ENCODE measurements around the gene DNAJC10. TPM values are rescaled to one million over a fixed set of nuclear protein-coding genes. Genes with fewer than 3 reads are reported as not detected.

DNAJC10 gene
- total and polyA plus RNA-seq, 2 of the 4 experiments (the other 2 are of a cell fraction): 34.6 to 53.2 TPM

DNA sequence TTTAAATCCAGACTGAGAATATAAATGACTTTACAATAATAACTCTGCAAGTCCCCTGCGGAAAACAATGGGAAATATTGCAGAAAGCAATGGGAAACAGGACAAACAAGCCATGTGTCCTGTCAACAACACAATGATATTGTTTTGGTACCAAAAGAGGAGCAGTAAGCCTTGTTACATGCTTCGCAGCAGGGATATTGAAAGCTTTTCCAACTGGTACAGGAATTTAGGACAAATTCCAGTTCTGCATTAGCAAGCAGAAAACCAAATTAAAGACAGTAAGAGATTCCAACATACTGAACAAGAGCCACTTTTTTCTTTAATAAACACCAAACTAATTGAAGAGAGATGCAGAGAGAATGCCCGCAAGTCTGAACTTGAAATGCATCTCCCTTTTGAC, 120.4 kb downstream of the DNAJC10 start:
- no peak overlapping the region for H2BK15ac ChIP-seq (ENCODE audit: low read depth, low read length)
- no peaks in the 10 kb centered on the region for H3K36me3 ChIP-seq (ENCODE audit: control insufficient read depth, insufficient read depth, low read length)
- no peak overlapping the region for H3K27ac ChIP-seq (ENCODE audit: insufficient read depth, low read length)
- H2AK9ac ChIP-seq (replicated peaks; ENCODE audit: low read depth, low read length, poor library complexity): no peak overlapping the region
- H4K20me1 ChIP-seq (ENCODE audit: insufficient read depth, low read length): no peaks in the 10 kb centered on the region
- ATAC-seq (ENCODE audit: low read depth) (no peak), DNase-seq (no peak)
- no peak overlapping the region for H4K8ac ChIP-seq (ENCODE audit: low read depth in 2 of 2, low read length in 2 of 2)
- H3K4me2 ChIP-seq (ENCODE audit: low read depth, low read length): no peak overlapping the region
- ChIA-PET CTCF (no interaction called here), POLR2A (ENCODE audit: unreplicated experiment) (no interaction called here)
- no peak overlapping the region for H3K4ac ChIP-seq (ENCODE audit: low read depth, low read length)
- H3K56ac ChIP-seq (ENCODE audit: extremely low read depth, insufficient read depth, low read length): no peak overlapping the region
- H3K27me3 ChIP-seq (ENCODE audit: control insufficient read depth, insufficient read depth, low read length): peaks cover 4% of the 10 kb centered on the region; the same call in 1 of the 2 replicates
- H3K4me1 ChIP-seq (ENCODE audit: control insufficient read depth, insufficient read depth, low read length): no peaks in the 10 kb centered on the region
- H2BK5ac ChIP-seq (ENCODE audit: low read depth, low read length, poor library complexity, severe bottlenecking): no peak overlapping the region
- no peak overlapping the region for H3K9ac ChIP-seq (ENCODE audit: low read depth, low read length)
- H3K18ac ChIP-seq (ENCODE audit: low read depth, low read length): no peak overlapping the region
- no peaks in the 10 kb centered on the region for H3K9me1 ChIP-seq (ENCODE audit: insufficient read depth, low read length)
- H4K5ac ChIP-seq (ENCODE audit: low read depth, low read length): no peak overlapping the region
- H2AK5ac ChIP-seq (ENCODE audit: low read depth, low read length): no peak overlapping the region
- WGBS, 2 experiments (ENCODE audit: extremely low coverage in 2 of 2, insufficient read length in 1 of 2): no CpG with 5 or more reads among the region's 3 CpGs
- no peak overlapping the region for H3K4me3 ChIP-seq (ENCODE audit: insufficient read depth, low read depth, low read length)
- H3K79me1 ChIP-seq (ENCODE audit: low read depth in 1 of 2, low read length in 2 of 2): no peaks in the 10 kb centered on the region
- no peak overlapping the region for H3K23ac ChIP-seq (ENCODE audit: low read depth, low read length)
- H3K14ac ChIP-seq (replicated peaks; ENCODE audit: low read depth, low read length): no peak overlapping the region
- dilution Hi-C loops (cut with HindIII; ENCODE audit: low sequenced_read_pairs, unreplicated experiment) (no loop called here), intact Hi-C loops (cut with micrococcal nuclease) (no loop called here), in situ Hi-C loops (cut with MboI; ENCODE audit: low sequenced_read_pairs) (no loop called here)
- no peaks in the 10 kb centered on the region for H3K9me3 ChIP-seq (ENCODE audit: control insufficient read depth, insufficient read depth, low read length)
- no peak overlapping the region for H4K91ac ChIP-seq (ENCODE audit: insufficient read depth, low read depth, low read length)
- no peak overlapping the region for H2AFZ ChIP-seq (replicated peaks; ENCODE audit: low read length, poor library complexity)
- TF ChIP-seq, protein P1, sequence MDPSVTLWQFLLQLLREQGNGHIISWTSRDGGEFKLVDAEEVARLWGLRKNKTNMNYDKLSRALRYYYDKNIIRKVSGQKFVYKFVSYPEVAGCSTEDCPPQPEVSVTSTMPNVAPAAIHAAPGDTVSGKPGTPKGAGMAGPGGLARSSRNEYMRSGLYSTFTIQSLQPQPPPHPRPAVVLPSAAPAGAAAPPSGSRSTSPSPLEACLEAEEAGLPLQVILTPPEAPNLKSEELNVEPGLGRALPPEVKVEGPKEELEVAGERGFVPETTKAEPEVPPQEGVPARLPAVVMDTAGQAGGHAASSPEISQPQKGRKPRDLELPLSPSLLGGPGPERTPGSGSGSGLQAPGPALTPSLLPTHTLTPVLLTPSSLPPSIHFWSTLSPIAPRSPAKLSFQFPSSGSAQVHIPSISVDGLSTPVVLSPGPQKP (IDR thresholded peaks at IDR 0.05; ENCODE audit: borderline replicate concordance, low read depth, low read length): no peak
- TF ChIP-seq RAD21 (IDR thresholded peaks at IDR 0.05; ENCODE audit: low read length) (no peak), FOS (IDR thresholded peaks at IDR 0.05; ENCODE audit: low read depth, low read length) (no peak), MAFK (IDR thresholded peaks at IDR 0.05; ENCODE audit: low read depth, low read length) (no peak), CEBPB (IDR thresholded peaks at IDR 0.05; ENCODE audit: low read depth, low read length) (no peak), POLR2A (IDR thresholded peaks at IDR 0.05; ENCODE audit: low read depth, low read length) (no peak), RFX5 (IDR thresholded peaks at IDR 0.05; ENCODE audit: low read depth, low read length) (no peak), SMC3 (IDR thresholded peaks at IDR 0.05; ENCODE audit: low read depth, low read length) (no peak), MXI1 (IDR thresholded peaks at IDR 0.05; ENCODE audit: borderline replicate concordance, low read depth, low read length) (no peak), RCOR1 (IDR thresholded peaks at IDR 0.05; ENCODE audit: insufficient replicate concordance, low read length) (no peak), CHD1 (IDR thresholded peaks at IDR 0.05; ENCODE audit: low read depth, low read length) (no peak), BHLHE40 (IDR thresholded peaks at IDR 0.05; ENCODE audit: low read depth, low read length) (no peak)
- TF ChIP-seq, protein P2, sequence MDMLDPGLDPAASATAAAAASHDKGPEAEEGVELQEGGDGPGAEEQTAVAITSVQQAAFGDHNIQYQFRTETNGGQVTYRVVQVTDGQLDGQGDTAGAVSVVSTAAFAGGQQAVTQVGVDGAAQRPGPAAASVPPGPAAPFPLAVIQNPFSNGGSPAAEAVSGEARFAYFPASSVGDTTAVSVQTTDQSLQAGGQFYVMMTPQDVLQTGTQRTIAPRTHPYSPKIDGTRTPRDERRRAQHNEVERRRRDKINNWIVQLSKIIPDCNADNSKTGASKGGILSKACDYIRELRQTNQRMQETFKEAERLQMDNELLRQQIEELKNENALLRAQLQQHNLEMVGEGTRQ (IDR thresholded peaks at IDR 0.05; ENCODE audit: low read depth, low read length): no peak
- BruUV-seq (replicated peaks): no TSS peak
- no peak overlapping the region for H2BK20ac ChIP-seq (ENCODE audit: low read depth, low read length)
- H2BK120ac ChIP-seq (ENCODE audit: low read depth, low read length): no peak overlapping the region
